Fibroblast of mammary gland (primary cell): ENCODE measurements around the gene CEACAM16.

Experiments
- DNase-seq: peaks from one replicate; pipeline ENCODE4 v3.0.0-alpha.2; 2010; ENCODE audit warnings: low read depth
- H3K4me3 ChIP-seq: 2 replicates; pipeline ENCODE4 v1.5.1; 2011; ENCODE audit warnings: low read depth, mild to moderate bottlenecking, low read length, moderate library complexity; ENCODE audit not compliant: control insufficient read depth
- CTCF ChIP-seq: conservative IDR thresholded peaks from 2 replicates; pipeline ENCODE4 v1.5.1; 2011; ENCODE audit warnings: low read depth, low read length, inconsistent platforms; ENCODE audit not compliant: control insufficient read depth, insufficient read depth

CEACAM16 gene

GRCh38 chr19:44744871-44745332 lies 46.0 kb downstream of the CEACAM16 start:
- no peak for TF ChIP-seq CTCF
- no peak overlapping the region for H3K4me3 ChIP-seq

GRCh38 chr19:44745341-44745831 lies 46.4 kb downstream of the CEACAM16 start:
- H3K4me3 ChIP-seq = no peak overlapping the region
- DNase-seq = peak; percentile 83
- TF ChIP-seq CTCF = no peak

More at GRCh38 chr19:44744871-44745332, 46.0 kb downstream of the CEACAM16 start:
- peak; percentile 47 for DNase-seq

- H3K4me3 ChIP-seq = no peak overlapping the region
- no peak for TF ChIP-seq CTCF
- no peak for DNase-seq
Measured at GRCh38 chr19:44745887-44746600, 47.1 kb downstream of the CEACAM16 start.

GRCh38 chr19:44746616-44746945 lies 47.6 kb downstream of the CEACAM16 start:
- no peak for TF ChIP-seq CTCF
- no peak overlapping the region for H3K4me3 ChIP-seq

GRCh38 chr19:44746946-44747738 lies 48.2 kb downstream of the CEACAM16 start:
- H3K4me3 ChIP-seq = peak overlapping the region; percentile 47
- TF ChIP-seq CTCF = no peak
- DNase-seq = peak; percentile 96

More at GRCh38 chr19:44746616-44746945, 47.6 kb downstream of the CEACAM16 start:
- no peak for DNase-seq

- no peak for TF ChIP-seq CTCF
- DNase-seq = no peak
- peak overlapping the region; percentile 47 for H3K4me3 ChIP-seq
Measured at GRCh38 chr19:44747739-44748425, 48.9 kb downstream of the CEACAM16 start.
